ENCODE measurements around the gene ENOX1.

ENOX1 gene

DNA sequence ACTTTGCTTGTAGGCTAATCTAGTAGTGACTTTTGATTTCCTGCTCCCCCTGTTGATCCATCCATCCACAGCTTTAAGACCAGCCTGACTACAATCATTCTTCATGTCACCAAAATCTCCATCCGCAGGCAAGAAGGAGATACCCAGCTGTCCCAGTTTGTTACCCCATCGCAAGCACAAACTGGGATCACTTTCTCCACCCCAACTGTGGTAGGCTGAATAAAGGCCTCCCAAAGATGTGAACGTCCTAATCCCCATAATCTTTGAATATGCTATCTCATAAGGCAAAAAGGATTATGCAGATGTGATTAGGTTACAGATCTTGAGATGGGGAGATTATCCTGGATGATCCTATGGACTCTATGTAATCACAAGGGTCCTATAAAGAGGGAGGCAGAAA, 202.0 kb downstream of the ENOX1 start:
- DNase-seq = no peak

DNA sequence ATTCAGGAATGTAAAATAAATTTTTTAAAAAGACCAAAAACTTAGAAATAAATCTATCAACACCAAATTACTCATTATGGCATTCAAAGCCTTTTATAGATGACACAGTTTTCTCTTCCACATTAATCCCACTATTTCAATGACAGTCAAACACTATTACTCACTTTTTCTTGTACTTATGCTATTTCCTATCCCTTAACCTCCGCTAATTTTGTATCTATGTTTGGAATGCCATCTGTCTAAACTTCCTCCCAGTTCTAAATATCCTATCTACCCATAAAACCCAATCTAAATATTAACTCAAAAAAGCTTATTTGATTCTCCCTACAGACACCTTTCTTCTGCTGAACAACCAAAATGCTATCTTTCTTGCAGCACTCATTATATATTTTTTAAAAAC, 203.5 kb downstream of the ENOX1 start:
- no peak for DNase-seq

DNA sequence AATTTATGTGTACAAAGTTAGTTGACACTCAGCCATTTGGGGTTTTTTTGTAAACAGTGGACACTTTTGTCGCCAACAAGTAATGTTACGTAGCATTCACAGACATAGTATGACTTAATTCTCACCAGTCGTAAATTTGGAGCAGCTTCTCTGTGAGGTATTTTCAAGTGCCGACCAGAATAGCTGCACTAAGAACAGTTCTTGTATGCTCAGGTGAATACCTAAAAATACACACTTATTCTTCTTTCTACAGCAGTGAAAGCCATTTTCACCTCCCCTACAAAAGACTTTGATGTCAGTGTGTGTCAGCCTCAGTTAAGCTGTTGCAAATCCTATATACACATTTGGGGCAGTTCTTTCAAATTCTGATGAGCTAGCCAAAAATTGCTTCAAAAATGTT, 206.5 kb downstream of the ENOX1 start:
- DNase-seq = no peak

DNA sequence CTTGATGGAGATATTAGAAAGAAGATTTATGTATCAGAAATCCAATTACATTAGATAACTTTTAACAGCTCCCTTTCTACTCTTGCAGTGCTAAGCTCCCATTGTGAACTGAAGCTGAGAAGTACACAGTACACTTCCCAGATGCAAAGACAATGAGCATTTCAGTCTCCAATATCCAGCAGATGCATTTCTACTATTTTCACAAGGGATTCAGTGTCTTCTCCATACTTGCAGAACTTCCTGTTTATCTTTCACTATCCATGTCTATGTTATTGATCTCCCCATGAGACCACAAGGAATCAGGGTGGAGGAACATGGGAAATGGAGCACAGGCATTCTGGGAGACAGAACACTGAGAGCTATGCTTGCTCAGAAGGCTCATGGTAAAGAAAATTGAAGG, 207.5 kb downstream of the ENOX1 start:
- no peak for DNase-seq

DNA sequence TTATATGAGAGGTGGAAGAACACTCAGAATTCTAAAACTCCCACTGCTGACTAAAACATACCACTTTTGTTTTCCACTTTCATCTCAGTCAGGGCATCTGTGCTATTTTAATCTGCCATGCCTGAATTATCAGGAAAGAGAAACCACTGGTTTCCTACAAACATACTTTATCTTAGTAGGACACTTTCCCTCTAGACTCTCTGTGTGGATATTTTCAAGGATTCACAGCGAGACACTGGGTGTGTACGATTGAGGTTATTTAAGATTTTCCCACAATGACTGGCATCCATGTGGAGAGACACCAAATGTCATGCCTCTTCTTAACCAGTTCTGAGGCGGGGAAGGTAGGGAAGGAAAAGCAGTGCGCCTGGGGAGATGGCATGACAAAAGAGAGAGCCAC, 212.2 kb downstream of the ENOX1 start:
- no peak for DNase-seq

DNA sequence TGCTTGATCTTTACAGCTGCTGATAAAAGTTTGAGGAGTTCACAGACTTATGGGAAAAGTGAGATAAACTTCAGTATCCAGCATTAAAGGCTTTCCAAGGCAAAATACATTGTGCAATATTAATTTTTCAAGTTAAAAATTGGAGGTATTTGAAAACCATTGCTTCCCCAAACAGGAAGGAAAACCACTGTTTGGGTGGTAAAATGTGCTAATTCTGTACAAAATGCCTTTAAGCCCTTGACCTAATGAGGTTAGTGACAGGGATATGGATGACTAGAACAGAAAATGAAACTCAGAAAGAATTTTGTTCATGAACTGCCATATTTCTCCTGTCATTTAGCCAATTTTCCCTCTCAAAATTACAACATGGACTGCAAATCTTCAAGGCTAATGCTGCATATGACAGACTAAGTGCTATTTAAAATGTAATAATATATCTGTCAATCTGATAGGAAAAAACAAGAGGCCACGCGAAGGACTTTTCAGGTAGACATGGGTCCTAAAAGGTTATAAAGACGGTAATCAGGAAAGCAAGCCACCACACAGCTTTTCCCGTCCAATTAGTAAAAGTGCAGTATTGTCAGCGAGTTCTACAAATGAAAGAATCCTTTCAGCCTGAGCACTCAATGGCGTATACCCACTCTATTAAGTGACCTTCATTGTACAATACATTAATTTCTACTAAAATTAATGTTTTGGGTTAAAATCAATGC, 212.8 kb downstream of the ENOX1 start:
- DNase-seq = no peak

DNA sequence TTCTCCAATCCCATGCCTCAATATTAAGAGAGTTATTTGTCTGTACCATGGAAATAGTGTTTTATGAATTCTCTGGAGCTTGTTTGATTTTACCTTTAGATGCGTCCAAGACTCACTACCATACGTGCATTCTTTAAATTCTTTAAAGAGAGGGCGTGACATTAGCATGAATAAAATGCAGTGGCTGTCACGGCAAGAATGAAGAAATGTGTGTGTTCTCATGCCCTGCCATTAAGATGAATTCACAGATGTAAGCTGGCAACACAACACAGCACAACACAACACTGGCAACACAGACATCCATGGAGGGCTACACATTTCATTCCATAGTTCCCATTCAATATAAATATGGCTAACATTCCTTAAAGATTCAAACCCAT, 213.4 kb downstream of the ENOX1 start:
- DNase-seq = no peak

DNA sequence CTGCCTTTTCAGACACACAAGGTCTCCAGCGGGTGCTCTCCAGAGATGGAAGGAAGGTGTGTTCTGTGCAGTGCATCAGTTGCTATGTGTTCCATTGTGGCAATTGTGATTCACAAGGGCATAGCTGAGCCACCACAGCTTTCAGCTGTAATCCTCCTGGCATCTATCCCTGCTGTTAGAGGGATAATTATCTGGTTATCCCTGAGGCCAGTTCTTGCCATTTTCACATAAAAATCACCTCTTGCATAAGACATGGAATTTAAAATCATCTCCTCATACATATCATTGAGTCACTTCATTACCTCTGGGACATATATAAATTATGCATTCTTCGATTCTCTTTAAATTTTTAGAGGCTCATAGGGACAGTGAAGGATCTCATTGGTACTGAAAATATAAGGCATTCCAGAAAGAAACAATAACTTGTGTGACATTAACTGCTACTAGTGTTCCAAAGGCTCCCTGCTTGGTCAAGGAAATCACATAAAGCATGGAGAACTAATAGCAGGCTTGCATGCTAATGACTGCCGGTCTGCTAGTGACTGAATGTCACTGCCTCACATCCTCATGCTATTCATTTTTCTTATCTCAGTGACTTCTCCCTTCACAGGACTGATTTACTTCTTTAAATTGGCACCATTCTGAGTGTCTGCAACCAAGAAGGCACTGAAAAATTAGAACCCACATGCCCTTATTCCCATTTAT, 214.0 kb downstream of the ENOX1 start:
- DNase-seq = no peak

DNA sequence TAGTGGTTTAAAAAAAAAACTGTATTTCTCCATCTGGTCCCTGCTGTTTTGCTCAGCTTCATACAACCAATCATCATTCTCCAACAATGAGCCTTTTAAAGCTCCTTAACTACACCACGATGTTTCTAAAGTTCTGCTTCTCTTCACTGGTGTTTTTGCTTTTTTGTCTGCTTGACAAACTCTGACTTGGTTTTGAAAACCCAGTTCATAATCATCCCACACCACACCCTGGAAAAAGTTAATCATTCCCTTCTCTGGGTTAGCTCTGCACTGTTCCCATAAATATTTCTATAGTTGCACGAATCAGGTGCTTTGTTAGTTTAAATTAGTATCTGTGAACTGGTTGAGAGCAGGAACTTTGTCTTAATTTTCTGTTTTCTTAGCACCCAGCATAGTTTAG, 217.1 kb downstream of the ENOX1 start:
- no peak for DNase-seq

DNA sequence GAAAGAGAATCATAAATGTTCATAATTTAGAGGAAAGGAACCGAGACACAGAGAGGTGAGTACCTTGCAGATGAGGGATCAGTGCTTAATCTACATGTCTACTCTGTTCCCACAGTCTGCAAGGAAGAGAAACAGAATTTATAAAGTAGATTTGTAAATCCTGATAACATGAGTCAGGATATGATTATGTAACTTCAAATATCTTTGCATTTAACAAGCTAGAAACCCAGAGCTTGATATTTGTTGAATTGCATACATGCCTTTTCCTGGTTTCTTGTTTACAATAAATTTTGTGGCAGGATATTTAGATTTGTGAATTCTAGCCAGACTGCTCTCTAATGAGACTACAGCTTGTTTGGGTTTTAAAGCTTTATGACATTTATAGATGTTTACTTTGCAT, 219.2 kb downstream of the ENOX1 start:
- no peak for DNase-seq

DNA sequence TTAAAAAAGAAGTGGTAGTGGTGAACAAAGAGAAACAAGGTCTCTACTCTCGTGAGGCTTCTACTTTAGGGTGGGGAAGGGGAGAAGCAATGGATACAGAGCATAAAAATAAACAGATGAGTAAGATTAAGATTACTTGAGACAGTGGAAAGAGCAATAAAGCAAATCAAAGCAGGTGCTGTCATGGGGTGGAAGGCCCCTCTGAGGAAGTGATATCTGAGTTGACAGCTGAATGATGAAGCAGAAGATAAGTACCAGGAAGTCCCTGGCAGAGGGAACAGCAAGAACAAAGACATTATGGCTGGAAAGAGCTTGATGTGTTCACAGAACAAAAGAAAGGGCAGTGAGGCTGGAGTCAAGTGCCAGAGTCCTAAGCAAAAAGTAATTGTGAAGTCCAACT, 221.8 kb downstream of the ENOX1 start:
- DNase-seq = no peak

DNA sequence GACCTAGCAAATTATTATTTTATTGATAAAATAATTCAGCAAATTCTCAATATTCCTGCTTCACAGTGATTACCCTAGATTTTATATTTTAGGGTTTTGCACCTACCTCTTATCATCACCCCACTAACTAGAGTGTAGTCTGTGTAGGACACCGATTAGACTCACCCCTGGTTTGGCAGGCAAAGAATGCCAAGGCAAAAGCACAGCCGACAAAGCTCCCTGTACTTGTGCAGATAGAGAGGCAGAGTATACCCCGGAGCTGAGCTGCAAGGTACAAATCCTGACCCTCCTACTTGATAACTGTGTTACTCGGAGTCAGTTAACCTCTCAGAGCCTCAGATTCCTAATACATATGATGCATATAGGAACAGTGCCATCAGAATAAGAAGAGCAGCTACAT, 225.7 kb downstream of the ENOX1 start:
- no peak for DNase-seq

DNA sequence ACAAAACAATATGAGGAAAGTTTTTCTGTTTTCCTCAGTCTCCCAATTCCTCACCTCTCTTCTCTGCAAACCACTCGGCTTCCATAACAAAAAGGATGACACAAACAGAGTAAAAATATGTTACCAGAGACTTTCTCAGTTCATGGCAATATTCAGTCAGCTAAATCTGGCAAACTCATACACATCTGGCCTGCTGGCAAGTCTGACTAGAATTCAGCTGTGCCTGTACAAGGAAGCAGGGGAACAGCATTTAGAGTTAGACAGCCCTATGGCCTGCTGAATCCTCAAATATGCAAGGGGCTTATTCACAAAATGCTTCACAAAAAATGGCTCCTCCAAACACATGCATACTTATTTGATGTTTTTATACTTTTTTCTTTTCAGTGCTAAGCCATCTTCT, 227.8 kb downstream of the ENOX1 start:
- DNase-seq = no peak

DNA sequence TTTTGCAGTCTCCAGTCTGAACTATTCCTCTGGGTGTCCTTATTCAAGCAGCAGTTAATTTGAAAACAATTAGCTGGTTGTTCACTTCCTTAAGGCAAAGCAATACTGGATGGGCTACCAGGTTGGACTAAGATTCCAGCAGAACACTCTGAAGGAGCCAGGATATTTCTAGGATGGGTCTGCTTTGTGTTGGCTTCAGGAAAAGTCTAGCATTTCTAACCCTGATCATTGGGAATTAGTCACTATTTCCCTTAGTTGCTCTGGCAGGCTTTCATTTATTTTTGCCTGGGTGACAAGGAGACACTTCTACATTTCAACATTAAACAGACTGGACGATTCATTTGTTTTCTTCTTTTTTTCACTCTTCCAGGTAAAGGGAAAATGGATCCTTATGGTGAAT, 228.4 kb downstream of the ENOX1 start:
- DNase-seq = no peak

DNA sequence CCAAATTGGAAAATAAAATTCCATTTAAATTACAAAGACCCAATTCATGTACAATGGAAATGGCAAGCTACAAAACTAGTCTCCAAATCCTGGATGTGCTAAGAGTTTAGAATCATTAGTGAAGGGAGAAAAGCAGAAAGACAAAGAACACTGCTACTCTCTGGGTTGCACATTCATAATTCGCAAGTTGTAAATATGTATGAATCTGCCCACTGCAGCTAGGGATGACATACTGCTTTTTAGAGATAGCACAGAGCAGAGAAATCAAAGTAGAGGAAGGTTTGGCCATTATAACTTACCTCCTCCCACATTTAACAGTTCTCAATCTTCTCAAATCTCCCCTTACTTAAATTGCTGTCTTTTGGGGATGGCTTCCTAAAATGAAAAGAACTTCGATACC, 231.1 kb downstream of the ENOX1 start:
- DNase-seq = no peak

DNA sequence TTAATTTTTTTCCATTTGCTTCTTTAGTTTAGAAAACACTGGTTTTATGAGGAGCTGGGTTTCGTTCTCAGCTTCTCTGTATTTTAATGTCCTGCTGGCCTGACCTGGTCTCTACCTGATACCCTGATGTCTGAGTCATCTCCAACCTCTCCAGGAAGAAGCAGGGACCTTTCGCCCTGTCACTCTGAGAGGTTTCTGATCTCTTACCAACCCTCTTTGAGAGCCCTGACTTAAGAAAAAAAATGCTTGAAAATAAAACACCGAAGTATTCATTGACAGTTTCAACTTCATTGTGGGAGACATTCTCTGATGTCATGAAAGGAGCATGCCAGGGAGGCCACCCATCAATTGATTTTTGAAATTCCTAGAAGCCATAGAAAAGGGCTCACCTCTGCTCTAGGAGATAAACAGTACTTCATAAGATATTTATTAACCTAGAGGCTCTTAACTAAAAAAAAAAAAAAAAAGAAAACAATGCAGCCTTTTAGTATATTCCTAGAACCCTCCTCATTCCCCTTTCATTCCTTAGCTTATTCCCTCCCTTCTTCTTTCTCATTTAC, 234.8 kb downstream of the ENOX1 start:
- no peak for DNase-seq

DNA sequence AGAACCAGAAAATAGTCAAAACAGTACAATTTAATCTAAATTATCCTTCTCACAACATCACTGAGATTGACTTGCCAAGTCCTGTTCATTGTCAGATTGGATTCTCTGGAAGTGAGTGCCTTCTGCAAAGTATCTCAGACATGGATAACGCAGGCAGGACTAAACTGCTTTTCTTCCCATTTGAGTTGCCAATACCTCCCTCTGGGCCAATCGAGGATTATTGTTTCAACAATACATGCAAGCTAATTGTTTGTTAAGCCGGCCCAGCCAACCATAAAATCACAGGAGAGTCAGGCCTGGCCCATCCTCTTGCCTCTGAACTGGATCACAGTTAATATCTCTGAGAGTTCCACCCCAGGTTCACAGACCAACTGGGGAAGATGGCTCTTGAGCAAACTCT, 240.0 kb downstream of the ENOX1 start:
- no peak for DNase-seq

DNA sequence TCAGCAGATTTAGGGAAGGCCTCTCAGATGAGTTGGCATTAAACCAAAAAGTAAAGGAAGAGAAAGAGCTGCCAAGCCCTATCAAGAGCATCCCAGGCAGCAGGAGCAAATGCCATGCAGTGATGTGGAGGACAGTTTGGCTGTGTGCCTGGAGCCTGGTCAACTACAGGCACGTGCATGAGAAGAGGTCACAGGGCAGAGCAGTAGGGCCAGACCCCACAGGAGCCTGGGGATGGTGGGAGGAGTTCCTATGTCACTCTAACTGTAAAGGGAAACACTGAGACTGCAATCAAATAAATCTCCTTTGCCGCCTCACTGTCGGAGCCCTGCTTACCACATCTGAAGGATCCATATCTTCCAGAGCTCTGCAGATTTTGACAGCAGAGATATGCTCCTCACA, 240.5 kb downstream of the ENOX1 start:
- no peak for DNase-seq

DNA sequence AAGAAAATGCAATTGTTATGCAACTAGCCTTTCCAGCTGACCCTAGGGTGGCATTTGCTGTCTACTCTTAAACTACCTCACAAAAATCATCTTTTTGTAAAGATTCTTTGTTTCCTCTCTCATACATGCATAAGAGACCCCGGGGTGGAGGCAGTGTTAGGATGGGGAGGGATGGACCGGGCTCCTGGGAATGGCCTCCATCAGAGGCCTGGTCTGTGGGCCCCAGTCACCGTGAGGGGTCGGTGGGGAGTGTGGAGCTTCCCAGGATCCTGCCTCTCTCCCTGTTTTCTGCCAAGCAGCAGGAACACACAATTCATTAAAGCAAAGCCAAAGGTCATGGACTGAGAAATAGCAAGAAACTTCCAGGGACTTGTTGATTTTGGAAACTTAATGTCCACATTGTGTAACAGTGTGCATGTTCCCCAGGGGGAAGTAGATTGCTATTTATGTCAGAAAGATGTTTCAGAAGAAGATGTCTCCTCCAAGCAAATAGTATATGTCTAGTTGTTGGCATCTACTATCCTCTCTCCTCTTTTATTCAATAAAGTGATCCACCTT, 241.4 kb downstream of the ENOX1 start:
- DNase-seq = no peak

DNA sequence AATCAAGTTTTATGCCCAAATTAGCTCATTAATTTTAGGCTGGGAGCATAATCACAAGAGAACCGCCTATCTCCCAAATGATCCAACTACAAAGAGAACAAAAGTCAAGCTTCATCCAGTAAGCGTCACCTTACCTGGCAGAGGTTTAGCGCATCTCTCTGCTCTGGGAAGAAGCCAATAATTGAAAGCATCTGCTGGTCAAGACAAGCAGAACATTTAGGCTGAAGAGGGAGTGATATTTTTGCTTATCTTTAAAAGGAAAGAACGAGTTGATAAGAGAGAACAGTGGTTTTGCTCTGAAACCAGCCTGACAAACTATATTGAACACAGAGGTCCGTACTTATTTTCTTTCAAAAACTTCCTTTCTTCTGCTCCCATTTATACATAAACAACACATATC, 242.1 kb downstream of the ENOX1 start:
- no peak for DNase-seq

DNA sequence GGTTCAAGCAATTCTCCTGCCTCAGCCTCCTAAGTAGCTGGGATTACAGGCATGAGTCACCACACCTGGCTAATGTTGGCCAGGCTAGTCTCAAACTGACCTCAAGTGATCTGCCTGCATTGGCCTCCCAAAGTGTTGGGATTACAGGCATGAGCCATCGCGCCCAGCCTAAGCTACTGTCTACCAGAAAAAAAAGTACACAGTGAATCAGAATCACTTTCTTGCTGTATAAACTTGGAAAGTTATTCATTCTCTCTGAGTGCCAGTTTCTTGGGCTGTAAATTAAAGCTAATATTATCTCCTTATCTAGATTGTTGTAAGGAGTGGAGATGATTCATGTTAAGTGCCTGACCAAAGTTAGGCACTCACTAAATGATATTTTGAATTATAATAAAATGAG, 242.8 kb downstream of the ENOX1 start:
- no peak for DNase-seq

DNA sequence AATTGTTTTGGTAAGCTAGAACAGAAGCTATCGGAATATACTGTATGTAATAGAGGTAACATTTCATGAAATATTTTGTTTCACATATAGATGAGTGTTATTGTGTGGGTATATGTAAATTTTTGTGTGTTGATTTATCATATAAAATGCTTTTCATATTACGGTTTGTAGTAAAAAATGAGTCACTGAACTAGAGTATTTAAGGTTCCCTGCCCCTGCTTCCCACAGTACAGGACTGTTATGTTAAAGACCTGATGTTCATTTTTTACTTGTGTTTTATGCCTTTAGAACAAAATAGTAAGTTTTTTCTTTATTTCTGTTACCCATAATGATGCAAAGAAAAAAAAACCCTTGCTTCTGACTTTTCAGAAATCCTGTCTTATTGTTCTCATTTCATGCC, 243.4 kb downstream of the ENOX1 start:
- DNase-seq = no peak

DNA sequence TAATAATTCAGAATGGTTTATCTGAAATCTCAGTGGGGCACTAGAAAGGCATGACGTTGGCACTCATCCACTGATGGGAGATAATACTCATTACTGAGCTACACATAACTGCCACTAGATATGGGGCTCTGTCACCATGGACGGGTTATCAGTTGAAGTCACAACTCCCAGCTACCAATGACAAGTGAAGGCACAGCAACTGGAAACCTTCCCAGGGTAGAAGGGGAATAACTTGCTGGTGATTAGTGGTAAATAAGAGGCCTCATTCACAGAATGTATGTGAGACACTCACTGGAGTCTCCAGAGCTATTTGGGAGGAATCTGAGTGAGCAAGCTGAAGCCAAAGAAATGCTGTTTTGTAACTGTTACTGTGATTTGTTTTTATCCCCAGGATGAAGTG, 249.6 kb downstream of the ENOX1 start:
- DNase-seq = no peak

DNA sequence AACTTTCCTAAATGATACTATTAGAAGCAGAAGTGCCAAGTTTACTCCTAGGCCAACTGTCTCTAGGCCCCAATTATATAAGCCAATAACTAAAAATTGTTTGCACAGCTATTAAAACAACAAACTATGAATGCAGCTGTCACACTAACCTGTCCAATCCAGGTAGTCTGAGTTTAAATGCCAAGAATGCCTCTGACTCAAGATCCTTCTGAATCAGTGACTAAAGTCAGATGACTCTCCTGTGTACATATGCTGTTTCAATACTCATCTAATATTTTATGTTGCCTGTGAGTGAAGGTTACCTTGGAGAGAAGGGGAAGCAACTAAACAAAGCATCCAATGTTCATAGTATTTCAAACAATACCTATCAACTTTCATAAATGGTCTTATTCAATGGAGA, 257.0 kb downstream of the ENOX1 start:
- no peak for DNase-seq

DNA sequence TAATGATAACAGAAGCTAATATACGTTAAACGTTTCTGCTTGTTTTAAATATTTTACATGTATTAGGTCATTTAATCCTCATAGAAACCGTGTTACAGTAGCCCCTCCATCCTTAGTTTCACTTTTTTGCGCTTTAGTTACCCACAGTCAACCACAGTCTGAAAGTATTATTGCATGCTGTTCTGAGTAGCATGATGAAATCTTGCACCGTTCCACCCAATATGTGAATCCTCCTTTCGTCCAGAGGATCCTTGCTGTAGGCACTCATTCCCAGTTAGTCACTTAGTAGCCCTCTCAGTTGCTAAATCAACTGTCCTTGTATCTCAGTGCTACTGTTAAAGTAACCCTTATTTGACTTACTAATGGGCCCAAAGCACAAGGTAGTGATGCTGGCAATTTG, 257.8 kb downstream of the ENOX1 start:
- no peak for DNase-seq
